WTC11 (cell line): ENCODE results near the gene EFNA5. TPM values are rescaled to one million over a fixed set of nuclear protein-coding genes. Genes with fewer than 3 reads are reported as not detected.

Experiments
- ATAC-seq: fragments of 200-7000 bp; cut with Tn5 transposase; 2 replicates; pipeline ENCODE4 v1.10.0; 2021; ENCODE audit warnings: mild to moderate bottlenecking, moderate library complexity
- CTCF ChIA-PET: fragments of 300-600 bp; sonication (Branson Sonifier 250); formaldehyde crosslinking; loops from one replicate; lab custom pipeline; 2021; ENCODE audit warnings: antibody characterized with exemption; lab: Charles Lee
- POLR2A ChIA-PET: fragments of 350-600 bp; sonication (Branson Sonifier 250); formaldehyde crosslinking; loops from one replicate; lab custom pipeline; 2021; ENCODE audit warnings: antibody characterized with exemption; lab: Charles Lee
- DNase-seq: peaks from one replicate; pipeline ENCODE4 v3.0.0; 2021; ENCODE audit warnings: low spot score
- H3K27ac Mint-ChIP-seq: 2 replicates; pipeline ENCODE4 v1.8.0; 2021; ENCODE audit warnings: mixed read lengths
- H3K27me3 Mint-ChIP-seq: 2 replicates; pipeline ENCODE4 v1.8.0; 2021; ENCODE audit warnings: low read depth, mild to moderate bottlenecking, moderate library complexity, mixed read lengths
- H3K36me3 Mint-ChIP-seq: 2 replicates; pipeline ENCODE4 v1.8.0; 2021; ENCODE audit warnings: mixed read lengths
- H3K4me1 Mint-ChIP-seq: 2 replicates; pipeline ENCODE4 v1.8.0; 2022; ENCODE audit warnings: mixed read lengths
- H3K4me3 Mint-ChIP-seq: 2 replicates; pipeline ENCODE4 v1.8.0; 2021; ENCODE audit warnings: mild to moderate bottlenecking, moderate library complexity, mixed read lengths
- H3K9me3 Mint-ChIP-seq: 2 replicates; pipeline ENCODE4 v1.8.0; 2021; ENCODE audit warnings: mixed read lengths
- ATF1 ChIP-seq: sonication (generic); formaldehyde crosslinking; IDR thresholded peaks from 2 replicates; pipeline ENCODE4 v1.8.1; 2023; ENCODE audit warnings: mild to moderate bottlenecking, moderate library complexity, missing genetic modification reagents
- ELF4 ChIP-seq: sonication (generic); formaldehyde crosslinking; IDR thresholded peaks from 2 replicates; pipeline ENCODE4 v1.8.1; 2022; ENCODE audit warnings: low read depth, mild to moderate bottlenecking, moderate library complexity, missing genetic modification reagents
- EMX1 ChIP-seq: fragments of 250-450 bp; sonication (Bioruptor Pico); IDR thresholded peaks from 2 replicates; pipeline ENCODE4 v1.8.0; 2021; ENCODE audit warnings: mild to moderate bottlenecking
- ESRRA ChIP-seq: sonication (generic); formaldehyde crosslinking; IDR thresholded peaks from 2 replicates; pipeline ENCODE4 v1.8.1; 2022; ENCODE audit warnings: mild to moderate bottlenecking, missing genetic modification reagents, borderline replicate concordance
- FOXJ3 ChIP-seq: sonication (generic); formaldehyde crosslinking; IDR thresholded peaks from 2 replicates; pipeline ENCODE4 v1.9.0; 2021; ENCODE audit warnings: missing genetic modification reagents, mild to moderate bottlenecking, borderline replicate concordance
- FOXP1 ChIP-seq: sonication (generic); formaldehyde crosslinking; IDR thresholded peaks from 2 replicates; pipeline ENCODE4 v1.8.0; 2022; ENCODE audit warnings: missing genetic modification reagents, mild to moderate bottlenecking, moderate library complexity, borderline replicate concordance
- GRHL2 ChIP-seq: fragments of 250-450 bp; sonication (Bioruptor Pico); IDR thresholded peaks from 2 replicates; pipeline ENCODE4 v1.8.0; 2022; ENCODE audit warnings: mild to moderate bottlenecking, moderate library complexity; ENCODE audit not compliant: insufficient replicate concordance, severe bottlenecking
- HMGA2 ChIP-seq: fragments of 250-450 bp; sonication (Bioruptor Pico); IDR thresholded peaks from 2 replicates; pipeline ENCODE4 v1.4.0; 2021; ENCODE audit warnings: mild to moderate bottlenecking, moderate library complexity
- IRF2 ChIP-seq: sonication (generic); formaldehyde crosslinking; IDR thresholded peaks from 2 replicates; pipeline ENCODE4 v1.8.0; 2022; ENCODE audit warnings: low read depth, missing genetic modification reagents, borderline replicate concordance
- MXD4 ChIP-seq: fragments of 250-450 bp; sonication (Bioruptor Pico); IDR thresholded peaks from 2 replicates; pipeline ENCODE4 v1.8.0; 2021; ENCODE audit warnings: mild to moderate bottlenecking, moderate library complexity, borderline replicate concordance
- MYBL2 ChIP-seq: sonication (generic); formaldehyde crosslinking; IDR thresholded peaks from 2 replicates; pipeline ENCODE4 v1.8.1; 2023; ENCODE audit warnings: mild to moderate bottlenecking, moderate library complexity, missing genetic modification reagents
- NR1H2 ChIP-seq: sonication (generic); formaldehyde crosslinking; IDR thresholded peaks from 2 replicates; pipeline ENCODE4 v1.9.0; 2021; ENCODE audit warnings: mild to moderate bottlenecking, moderate library complexity, missing genetic modification reagents
- NR3C1 ChIP-seq: sonication (generic); formaldehyde crosslinking; conservative IDR thresholded peaks from 2 replicates; pipeline ENCODE4 v1.8.1; 2023; ENCODE audit warnings: low read depth, mild to moderate bottlenecking, missing genetic modification reagents
- PRRX2 ChIP-seq: fragments of 250-450 bp; sonication (Bioruptor Pico); IDR thresholded peaks from 2 replicates; pipeline ENCODE4 v1.8.0; 2021; ENCODE audit warnings: mild to moderate bottlenecking
- TCF7 ChIP-seq: sonication (generic); formaldehyde crosslinking; IDR thresholded peaks from 2 replicates; pipeline ENCODE4 v1.8.0; 2022; ENCODE audit warnings: mild to moderate bottlenecking, low read depth, missing genetic modification reagents, moderate library complexity
- TEAD1 ChIP-seq: sonication (generic); formaldehyde crosslinking; IDR thresholded peaks from 2 replicates; pipeline ENCODE4 v1.8.0; 2022; ENCODE audit warnings: mild to moderate bottlenecking, missing genetic modification reagents
- TEAD4 ChIP-seq: sonication (generic); formaldehyde crosslinking; IDR thresholded peaks from 2 replicates; pipeline ENCODE4 v1.8.0; 2022; ENCODE audit warnings: mild to moderate bottlenecking, missing genetic modification reagents
- ZBTB21 ChIP-seq: sonication (generic); formaldehyde crosslinking; IDR thresholded peaks from 2 replicates; pipeline ENCODE4 v1.8.1; 2023; ENCODE audit warnings: mild to moderate bottlenecking, missing genetic modification reagents, borderline replicate concordance
- ZNF121 ChIP-seq: sonication (generic); formaldehyde crosslinking; IDR thresholded peaks from 2 replicates; pipeline ENCODE4 v1.8.0; 2023; ENCODE audit warnings: missing genetic modification reagents
- ZNF219 ChIP-seq: sonication (generic); formaldehyde crosslinking; IDR thresholded peaks from 2 replicates; pipeline ENCODE4 v1.8.0; 2023; ENCODE audit warnings: missing genetic modification reagents, mild to moderate bottlenecking, borderline replicate concordance
- total RNA-seq: library from RNA; stranded (reverse); gene quantifications from 3 replicates; pipeline ENCODE4 v1.2.3, GENCODE V29; 2021
- TF ChIP-seq, protein P1 (sequence below): sonication (generic); formaldehyde crosslinking; IDR thresholded peaks from 2 replicates; pipeline ENCODE4 v1.8.0; 2022; ENCODE audit warnings: mild to moderate bottlenecking, missing genetic modification reagents
- TF ChIP-seq, protein P2 (sequence below): sonication (generic); formaldehyde crosslinking; IDR thresholded peaks from 2 replicates; pipeline ENCODE4 v1.8.0; 2023; ENCODE audit warnings: missing genetic modification reagents
- TF ChIP-seq, protein P3 (sequence below): fragments of 250-450 bp; sonication (Bioruptor Pico); conservative IDR thresholded peaks from 2 replicates; pipeline ENCODE4 v1.9.0; 2021; ENCODE audit warnings: mild to moderate bottlenecking
- TF ChIP-seq, protein P4 (sequence below): sonication (generic); formaldehyde crosslinking; IDR thresholded peaks from 2 replicates; pipeline ENCODE4 v1.8.0; 2022; ENCODE audit warnings: mild to moderate bottlenecking, missing genetic modification reagents
- TF ChIP-seq, protein P5 (sequence below): sonication (generic); formaldehyde crosslinking; IDR thresholded peaks from 2 replicates; pipeline ENCODE4 v1.8.0; 2023; ENCODE audit warnings: missing genetic modification reagents, mild to moderate bottlenecking, borderline replicate concordance

Gene EFNA5
- total RNA-seq, 1 experiment from 2014 or later, result 17.4 TPM

DNA sequence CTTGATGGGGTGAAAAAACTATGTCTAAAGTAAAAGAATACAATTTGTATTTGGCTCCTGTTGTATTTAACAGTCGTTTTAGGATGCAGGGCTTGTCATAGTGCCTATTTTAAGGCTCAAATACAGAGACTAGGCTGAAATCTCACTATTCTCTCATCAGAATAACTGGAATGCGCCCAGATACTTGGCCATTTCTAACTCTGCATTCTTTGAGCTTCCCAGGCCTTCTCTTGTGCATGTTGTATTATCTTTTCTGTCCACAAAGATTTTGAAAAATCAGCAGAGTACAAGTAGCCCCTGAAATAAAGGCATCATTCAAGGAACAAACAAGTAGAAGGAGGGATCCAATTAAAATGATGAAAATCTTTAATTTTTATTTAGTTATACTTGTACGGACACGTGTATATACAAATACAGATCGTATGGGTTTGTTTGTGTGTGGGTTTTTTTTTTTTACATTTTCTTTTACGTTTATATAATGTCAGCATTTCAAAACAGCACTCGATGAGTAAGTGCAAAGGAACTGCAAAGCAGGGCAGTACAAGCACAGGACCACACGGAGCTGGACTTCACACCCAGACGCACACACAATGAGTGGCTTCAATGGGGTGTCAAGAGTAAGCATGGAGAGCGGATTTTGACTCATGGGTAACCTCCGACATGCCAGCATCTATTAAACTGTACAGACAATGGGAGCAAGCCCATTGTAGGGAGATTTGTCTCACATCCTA lies 294.0 kb downstream of the EFNA5 start (continued):
- TF ChIP-seq MYBL2, result no peak
- TF ChIP-seq TCF7 (CRISPR knock-in tag), result no peak
- TF ChIP-seq PRRX2 (CRISPR knock-in tag), result no peak
- TF ChIP-seq, protein P1, sequence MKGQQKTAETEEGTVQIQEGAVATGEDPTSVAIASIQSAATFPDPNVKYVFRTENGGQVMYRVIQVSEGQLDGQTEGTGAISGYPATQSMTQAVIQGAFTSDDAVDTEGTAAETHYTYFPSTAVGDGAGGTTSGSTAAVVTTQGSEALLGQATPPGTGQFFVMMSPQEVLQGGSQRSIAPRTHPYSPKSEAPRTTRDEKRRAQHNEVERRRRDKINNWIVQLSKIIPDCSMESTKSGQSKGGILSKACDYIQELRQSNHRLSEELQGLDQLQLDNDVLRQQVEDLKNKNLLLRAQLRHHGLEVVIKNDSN (CRISPR knock-in tag), result no peak
- no peak for TF ChIP-seq GRHL2 (CRISPR knock-in tag)
- no peak for TF ChIP-seq TEAD1
- TF ChIP-seq IRF2, result no peak
- TF ChIP-seq FOXP1 (CRISPR knock-in tag), result no peak
- TF ChIP-seq ZBTB21 (CRISPR knock-in tag), result no peak
- TF ChIP-seq, protein P2, sequence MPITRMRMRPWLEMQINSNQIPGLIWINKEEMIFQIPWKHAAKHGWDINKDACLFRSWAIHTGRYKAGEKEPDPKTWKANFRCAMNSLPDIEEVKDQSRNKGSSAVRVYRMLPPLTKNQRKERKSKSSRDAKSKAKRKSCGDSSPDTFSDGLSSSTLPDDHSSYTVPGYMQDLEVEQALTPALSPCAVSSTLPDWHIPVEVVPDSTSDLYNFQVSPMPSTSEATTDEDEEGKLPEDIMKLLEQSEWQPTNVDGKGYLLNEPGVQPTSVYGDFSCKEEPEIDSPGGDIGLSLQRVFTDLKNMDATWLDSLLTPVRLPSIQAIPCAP, result no peak
- TF ChIP-seq ESRRA (CRISPR knock-in tag), result no peak
- TF ChIP-seq FOXJ3 (CRISPR knock-in tag), result no peak
- TF ChIP-seq, protein P3, sequence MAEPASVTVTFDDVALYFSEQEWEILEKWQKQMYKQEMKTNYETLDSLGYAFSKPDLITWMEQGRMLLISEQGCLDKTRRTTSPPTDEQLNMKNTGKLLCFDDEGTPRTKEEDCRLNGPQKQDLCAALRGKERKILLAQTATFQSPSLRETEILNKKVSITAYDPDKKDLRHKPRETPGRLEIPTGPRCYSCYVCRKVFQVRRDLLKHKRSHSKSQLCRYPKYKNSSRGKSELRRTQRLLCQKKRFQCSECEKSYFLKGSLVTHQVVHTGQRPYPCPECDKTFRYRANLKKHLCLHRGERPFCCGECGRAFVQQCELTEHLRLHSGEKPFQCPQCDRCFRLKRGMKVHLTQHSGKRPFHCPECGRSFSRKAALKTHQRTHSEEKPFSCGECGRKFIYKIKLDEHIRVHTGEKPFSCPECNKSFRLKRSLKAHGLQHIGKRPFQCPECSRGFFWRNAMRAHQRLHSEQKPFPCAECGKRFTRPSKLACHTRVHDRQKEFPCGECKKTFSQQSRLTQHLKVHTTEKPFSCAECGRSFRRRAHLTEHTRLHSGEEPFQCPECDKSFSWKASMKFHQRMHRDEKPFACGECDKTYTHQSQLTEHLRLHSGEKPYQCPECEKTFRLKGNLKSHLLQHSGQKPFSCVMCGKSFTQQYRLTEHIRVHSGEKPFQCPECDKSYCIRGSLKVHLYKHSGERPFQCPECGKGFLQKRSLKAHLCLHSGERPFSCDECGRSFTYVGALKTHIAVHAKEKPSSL, result no peak
- TF ChIP-seq MXD4 (CRISPR knock-in tag), result no peak

DNA sequence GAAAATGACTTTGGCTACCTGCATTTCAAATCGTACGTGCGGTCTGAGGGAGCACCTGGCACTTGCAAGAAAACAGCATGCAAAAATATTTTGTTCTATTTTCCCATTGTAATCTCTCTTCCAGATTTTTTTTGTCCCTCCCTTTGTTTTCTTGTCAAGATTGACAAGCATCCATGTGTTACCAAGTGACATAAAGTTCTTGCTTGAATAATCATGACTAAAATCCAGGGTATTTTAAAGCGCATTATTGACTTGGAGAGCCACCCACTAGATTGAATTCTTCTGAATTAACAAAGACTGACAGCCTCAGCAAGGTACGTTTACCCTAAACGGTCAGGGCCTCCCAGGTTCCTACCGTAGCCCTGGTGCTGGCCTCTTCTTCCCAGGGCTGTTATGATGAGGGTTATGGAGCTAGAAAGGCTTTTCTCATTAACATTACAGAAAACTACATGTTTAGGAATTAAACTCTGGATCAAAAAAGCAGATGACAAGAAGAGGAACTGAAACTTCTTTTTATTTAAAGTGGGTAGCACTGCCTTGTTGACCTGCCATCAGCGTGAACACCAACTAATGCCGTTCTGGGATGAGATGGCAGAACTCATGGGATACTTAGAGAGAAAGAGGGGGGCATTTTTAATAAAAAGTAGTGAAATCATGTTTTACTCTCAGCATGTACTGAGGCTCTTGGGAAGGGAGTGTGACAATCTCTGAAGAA lies 297.0 kb downstream of the EFNA5 start:
- DNase-seq (no peak), ATAC-seq (no peak)
- CTCF ChIA-PET, result no interaction called here
- Mint-ChIP-seq H3K4me3 (no peak overlapping the region), H3K27ac (no peak overlapping the region; the same call in 1 of the 2 replicates), H3K27me3 (no peaks in the 10 kb centered on the region), H3K4me1 (peaks cover 14% of the 10 kb centered on the region), H3K36me3 (no peaks in the 10 kb centered on the region), H3K9me3 (no peaks in the 10 kb centered on the region)
- TF ChIP-seq ATF1 (CRISPR knock-in tag) (no peak), ELF4 (CRISPR knock-in tag) (no peak)
- TF ChIP-seq, protein P4, sequence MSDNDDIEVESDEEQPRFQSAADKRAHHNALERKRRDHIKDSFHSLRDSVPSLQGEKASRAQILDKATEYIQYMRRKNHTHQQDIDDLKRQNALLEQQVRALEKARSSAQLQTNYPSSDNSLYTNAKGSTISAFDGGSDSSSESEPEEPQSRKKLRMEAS (CRISPR knock-in tag), result no peak
- POLR2A ChIA-PET, result interaction anchor here (0.6 kb wide), 1 partner anchor 15 kb away, joined by 3 read pairs; no protein-coding TSS in a partner anchor

DNA sequence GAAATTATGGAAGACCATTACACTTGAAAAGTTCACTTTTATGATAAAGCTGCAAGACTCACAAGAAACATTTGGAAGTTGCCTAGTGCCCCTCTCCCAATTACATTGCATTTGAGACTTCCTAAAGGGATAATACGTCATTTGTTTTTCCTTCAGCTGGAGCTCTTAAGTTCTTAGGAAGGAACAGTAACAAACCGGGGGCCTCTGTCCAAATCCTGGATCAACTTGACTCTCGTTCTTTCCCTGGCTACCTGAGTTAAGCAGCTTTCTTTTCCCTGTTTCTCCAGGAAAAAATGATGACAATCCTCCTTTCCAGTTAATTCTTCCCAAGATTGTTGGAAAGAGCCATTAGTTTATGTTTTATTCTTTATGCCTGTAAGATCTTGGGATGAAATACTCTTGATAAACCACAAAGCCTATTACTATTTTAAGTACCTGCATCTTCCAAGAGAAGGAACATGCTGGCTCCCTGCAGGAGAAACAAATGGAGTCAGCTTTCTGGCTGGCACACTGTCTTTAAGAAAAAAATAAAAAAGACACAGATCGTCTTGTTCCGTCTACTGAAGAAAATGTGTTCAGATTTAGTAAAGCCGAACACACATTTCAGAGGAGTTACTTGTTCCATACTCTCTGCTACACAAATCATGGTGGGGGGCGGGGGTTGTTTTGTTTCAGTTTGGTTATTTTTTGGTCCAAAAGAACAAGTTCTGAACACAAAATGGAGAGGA lies 297.9 kb downstream of the EFNA5 start:
- Mint-ChIP-seq H3K4me1 (peaks cover 21% of the 10 kb centered on the region), H3K27me3 (no peaks in the 10 kb centered on the region), H3K27ac (no peak overlapping the region), H3K9me3 (no peaks in the 10 kb centered on the region), H3K4me3 (no peak overlapping the region), H3K36me3 (no peaks in the 10 kb centered on the region)
- ChIA-PET CTCF (no interaction called here), POLR2A (no interaction called here)
- DNase-seq, result no peak
- ATAC-seq, result no peak
- TF ChIP-seq ZNF121 (CRISPR knock-in tag) (no peak), ZNF219 (CRISPR knock-in tag) (no peak), TEAD4 (no peak), NR1H2 (CRISPR knock-in tag) (no peak), NR3C1 (CRISPR knock-in tag) (no peak), EMX1 (CRISPR knock-in tag) (no peak), HMGA2 (no peak)
- TF ChIP-seq, protein P5, sequence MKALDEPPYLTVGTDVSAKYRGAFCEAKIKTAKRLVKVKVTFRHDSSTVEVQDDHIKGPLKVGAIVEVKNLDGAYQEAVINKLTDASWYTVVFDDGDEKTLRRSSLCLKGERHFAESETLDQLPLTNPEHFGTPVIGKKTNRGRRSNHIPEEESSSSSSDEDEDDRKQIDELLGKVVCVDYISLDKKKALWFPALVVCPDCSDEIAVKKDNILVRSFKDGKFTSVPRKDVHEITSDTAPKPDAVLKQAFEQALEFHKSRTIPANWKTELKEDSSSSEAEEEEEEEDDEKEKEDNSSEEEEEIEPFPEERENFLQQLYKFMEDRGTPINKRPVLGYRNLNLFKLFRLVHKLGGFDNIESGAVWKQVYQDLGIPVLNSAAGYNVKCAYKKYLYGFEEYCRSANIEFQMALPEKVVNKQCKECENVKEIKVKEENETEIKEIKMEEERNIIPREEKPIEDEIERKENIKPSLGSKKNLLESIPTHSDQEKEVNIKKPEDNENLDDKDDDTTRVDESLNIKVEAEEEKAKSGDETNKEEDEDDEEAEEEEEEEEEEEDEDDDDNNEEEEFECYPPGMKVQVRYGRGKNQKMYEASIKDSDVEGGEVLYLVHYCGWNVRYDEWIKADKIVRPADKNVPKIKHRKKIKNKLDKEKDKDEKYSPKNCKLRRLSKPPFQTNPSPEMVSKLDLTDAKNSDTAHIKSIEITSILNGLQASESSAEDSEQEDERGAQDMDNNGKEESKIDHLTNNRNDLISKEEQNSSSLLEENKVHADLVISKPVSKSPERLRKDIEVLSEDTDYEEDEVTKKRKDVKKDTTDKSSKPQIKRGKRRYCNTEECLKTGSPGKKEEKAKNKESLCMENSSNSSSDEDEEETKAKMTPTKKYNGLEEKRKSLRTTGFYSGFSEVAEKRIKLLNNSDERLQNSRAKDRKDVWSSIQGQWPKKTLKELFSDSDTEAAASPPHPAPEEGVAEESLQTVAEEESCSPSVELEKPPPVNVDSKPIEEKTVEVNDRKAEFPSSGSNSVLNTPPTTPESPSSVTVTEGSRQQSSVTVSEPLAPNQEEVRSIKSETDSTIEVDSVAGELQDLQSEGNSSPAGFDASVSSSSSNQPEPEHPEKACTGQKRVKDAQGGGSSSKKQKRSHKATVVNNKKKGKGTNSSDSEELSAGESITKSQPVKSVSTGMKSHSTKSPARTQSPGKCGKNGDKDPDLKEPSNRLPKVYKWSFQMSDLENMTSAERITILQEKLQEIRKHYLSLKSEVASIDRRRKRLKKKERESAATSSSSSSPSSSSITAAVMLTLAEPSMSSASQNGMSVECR (CRISPR knock-in tag), result no peak
